Sigmoid colon (tissue), 4 donors: Measurements from ENCODE around the gene RPSA.

Experiments used
- EP300 ChIP-seq, 4 donors: sonication (generic); formaldehyde crosslinking; IDR thresholded peaks; one replicate each; pipeline ENCODE4 v1.6.1; 2017; ENCODE audit warnings: antibody characterized with exemption in 4 of 4
- POLR2A ChIP-seq, 2 donors: fragments of 450-650 bp; IDR thresholded peaks; one replicate each; pipeline ENCODE4 v1.6.1; 2016; ENCODE audit warnings: antibody characterized with exemption in 2 of 2, mild to moderate bottlenecking in 2 of 2, moderate library complexity in 2 of 2
- TF ChIP-seq, protein P1 (sequence below), 4 experiments: fragments of 450-650 bp in 3 of 4; fragments of 200-600 bp in 1 of 4; IDR thresholded peaks; one replicate each; pipeline ENCODE4 v1.5.1; 2016 to 2019; ENCODE audit warnings: antibody characterized with exemption in 4 of 4, mild to moderate bottlenecking in 3 of 4, moderate library complexity in 2 of 4

DNA sequence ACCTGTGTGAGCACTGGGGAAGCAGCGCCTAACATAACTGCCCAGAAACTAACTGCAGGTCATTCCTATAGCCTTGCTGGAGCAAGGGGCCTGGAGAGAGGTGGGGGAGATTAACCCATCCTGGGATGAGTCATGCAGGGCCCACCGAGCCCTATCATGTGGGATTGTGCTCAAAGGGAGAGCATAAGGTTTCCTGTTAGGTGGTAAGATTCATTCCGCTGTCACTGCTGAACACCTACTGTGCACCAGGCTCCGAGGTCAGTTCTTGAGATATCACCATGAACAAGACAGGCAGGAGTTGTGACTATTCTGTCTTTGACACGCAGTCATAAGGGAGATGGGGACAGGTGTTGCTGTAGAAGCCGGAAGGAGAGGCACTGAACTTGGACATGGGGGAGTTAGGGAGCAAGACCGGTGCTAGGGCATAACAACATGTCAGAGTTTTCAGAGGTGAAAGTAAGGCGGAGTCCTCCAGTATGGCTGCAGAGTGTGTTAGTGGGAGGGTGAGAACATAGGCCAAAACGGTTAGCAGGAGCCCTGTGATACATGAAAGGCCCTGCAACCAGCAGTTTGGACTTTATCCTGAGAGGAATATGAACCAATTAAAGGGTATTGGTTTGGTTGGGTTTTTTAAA, 20.9 kb upstream of the RPSA start:
- TF ChIP-seq, protein P1, sequence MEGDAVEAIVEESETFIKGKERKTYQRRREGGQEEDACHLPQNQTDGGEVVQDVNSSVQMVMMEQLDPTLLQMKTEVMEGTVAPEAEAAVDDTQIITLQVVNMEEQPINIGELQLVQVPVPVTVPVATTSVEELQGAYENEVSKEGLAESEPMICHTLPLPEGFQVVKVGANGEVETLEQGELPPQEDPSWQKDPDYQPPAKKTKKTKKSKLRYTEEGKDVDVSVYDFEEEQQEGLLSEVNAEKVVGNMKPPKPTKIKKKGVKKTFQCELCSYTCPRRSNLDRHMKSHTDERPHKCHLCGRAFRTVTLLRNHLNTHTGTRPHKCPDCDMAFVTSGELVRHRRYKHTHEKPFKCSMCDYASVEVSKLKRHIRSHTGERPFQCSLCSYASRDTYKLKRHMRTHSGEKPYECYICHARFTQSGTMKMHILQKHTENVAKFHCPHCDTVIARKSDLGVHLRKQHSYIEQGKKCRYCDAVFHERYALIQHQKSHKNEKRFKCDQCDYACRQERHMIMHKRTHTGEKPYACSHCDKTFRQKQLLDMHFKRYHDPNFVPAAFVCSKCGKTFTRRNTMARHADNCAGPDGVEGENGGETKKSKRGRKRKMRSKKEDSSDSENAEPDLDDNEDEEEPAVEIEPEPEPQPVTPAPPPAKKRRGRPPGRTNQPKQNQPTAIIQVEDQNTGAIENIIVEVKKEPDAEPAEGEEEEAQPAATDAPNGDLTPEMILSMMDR (IDR thresholded peaks at IDR 0.05): no peak
- TF ChIP-seq EP300 (IDR thresholded peaks at IDR 0.05) (no peak), POLR2A (IDR thresholded peaks at IDR 0.05) (no peak)
